ENCODE data around the gene TRIM54. TPM values are rescaled to one million over a fixed set of nuclear protein-coding genes. Genes with fewer than 3 reads are reported as not detected.

Gene TRIM54
- total RNA-seq, 4 donors from 2014 or later = 0.21 to 2.7 (median 1.3) TPM

DNA sequence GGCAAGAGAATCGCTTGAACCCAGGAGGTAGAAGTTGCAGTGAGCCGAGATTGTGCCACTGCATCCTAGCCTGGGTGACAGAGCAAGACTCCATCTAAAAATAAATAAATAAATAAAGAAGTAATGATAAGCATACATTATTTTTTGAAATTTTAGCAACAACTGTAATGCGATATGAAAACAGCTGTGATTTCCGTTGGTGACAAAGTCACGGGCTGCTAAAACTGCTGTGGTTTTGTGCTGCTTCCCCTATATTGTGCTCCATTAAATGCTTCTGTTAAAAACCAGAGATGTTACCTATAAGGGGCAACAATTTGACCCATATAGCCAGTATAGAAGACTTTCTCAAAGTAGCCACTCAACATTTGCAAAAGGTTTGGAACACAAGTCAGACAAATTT is 8.3 kb downstream of the TRIM54 start:
- no peaks in the 10 kb centered on the region for H3K9me3 ChIP-seq
- peaks cover 0 to 6% (median 0%) of the 10 kb centered on the region in 4 donors for H3K4me1 ChIP-seq
- peaks cover 0 to 20% of the 10 kb centered on the region in 2 donors for H3K27me3 ChIP-seq
- no peak for DNase-seq (ENCODE audit: low spot score in 2 of 2)
- no peak overlapping the region for H3K4me3 ChIP-seq
- 88 to 89% methylated on average over 5 of the region's 5 CpGs for WGBS, 2 donors
- H3K36me3 ChIP-seq = no peaks in the 10 kb centered on the region
- TF ChIP-seq POLR2A (IDR thresholded peaks at IDR 0.05) (no peak), EP300 (IDR thresholded peaks at IDR 0.05) (no peak)
- TF ChIP-seq, protein P1, sequence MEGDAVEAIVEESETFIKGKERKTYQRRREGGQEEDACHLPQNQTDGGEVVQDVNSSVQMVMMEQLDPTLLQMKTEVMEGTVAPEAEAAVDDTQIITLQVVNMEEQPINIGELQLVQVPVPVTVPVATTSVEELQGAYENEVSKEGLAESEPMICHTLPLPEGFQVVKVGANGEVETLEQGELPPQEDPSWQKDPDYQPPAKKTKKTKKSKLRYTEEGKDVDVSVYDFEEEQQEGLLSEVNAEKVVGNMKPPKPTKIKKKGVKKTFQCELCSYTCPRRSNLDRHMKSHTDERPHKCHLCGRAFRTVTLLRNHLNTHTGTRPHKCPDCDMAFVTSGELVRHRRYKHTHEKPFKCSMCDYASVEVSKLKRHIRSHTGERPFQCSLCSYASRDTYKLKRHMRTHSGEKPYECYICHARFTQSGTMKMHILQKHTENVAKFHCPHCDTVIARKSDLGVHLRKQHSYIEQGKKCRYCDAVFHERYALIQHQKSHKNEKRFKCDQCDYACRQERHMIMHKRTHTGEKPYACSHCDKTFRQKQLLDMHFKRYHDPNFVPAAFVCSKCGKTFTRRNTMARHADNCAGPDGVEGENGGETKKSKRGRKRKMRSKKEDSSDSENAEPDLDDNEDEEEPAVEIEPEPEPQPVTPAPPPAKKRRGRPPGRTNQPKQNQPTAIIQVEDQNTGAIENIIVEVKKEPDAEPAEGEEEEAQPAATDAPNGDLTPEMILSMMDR (IDR thresholded peaks at IDR 0.05) = no peak
- no peak overlapping the region for H3K27ac ChIP-seq

DNA sequence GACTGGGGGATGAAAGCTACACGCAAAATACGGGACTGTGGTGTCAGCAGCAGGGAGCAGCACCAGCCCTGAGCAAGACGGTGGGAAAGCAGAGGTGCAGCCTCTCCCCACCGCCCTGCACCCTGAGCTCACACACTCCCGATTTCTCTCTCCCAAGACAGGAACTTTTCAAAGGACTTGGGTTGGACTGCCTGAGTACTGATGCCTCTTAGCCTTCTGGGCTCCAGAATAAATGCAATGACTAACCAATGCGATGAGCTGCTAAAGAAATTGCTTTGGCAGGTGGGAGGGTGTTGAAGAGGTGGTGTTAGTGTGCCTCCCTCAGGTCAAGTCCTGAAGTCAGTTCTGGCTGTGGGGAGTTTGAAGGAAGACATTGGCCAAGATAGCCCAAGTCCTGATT is 9.6 kb downstream of the TRIM54 start:
- no peak overlapping the region for H3K4me3 ChIP-seq
- DNase-seq (ENCODE audit: low spot score in 2 of 2) = no peak
- 19 to 52% methylated on average over 6 of the region's 6 CpGs for WGBS, 2 donors
- no peak overlapping the region for H3K27ac ChIP-seq
- H3K36me3 ChIP-seq = no peaks in the 10 kb centered on the region
- TF ChIP-seq POLR2A (IDR thresholded peaks at IDR 0.05) (no peak), EP300 (IDR thresholded peaks at IDR 0.05) (no peak)
- TF ChIP-seq, protein P1 (IDR thresholded peaks at IDR 0.05) = no peak
- peaks cover 0 to 6% (median 0%) of the 10 kb centered on the region in 4 donors for H3K4me1 ChIP-seq
- no peaks in the 10 kb centered on the region for H3K9me3 ChIP-seq
- H3K27me3 ChIP-seq = peaks cover 0 to 20% of the 10 kb centered on the region in 2 donors

DNA sequence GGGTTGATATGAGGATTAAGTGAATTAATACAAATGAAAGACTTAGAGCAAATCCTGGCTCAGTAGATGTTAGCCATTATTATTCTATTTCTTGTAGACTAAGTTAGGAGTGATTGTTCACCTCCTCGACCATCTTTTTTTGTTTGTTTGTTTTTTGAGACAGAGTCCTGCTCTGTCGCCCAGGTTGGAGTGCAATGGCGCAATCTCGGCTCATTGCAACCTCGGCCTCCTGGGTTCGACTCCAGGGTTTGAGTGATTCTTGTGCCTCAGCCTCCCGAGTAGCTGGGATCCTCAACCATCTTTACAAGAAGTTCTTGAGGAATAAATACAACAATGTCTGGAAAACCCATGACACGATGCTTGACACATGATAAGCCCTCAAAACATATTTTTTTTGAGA is 12.7 kb downstream of the TRIM54 start:
- Histone ChIP-seq H3K27me3 (peaks cover 0 to 14% of the 10 kb centered on the region in 2 donors), H3K9me3 (no peaks in the 10 kb centered on the region), H3K4me1 (peaks cover 0 to 6% (median 0%) of the 10 kb centered on the region in 4 donors), H3K36me3 (no peaks in the 10 kb centered on the region), H3K27ac (no peak overlapping the region), H3K4me3 (no peak overlapping the region)
- TF ChIP-seq EP300 (IDR thresholded peaks at IDR 0.05) = no peak
- TF ChIP-seq POLR2A (IDR thresholded peaks at IDR 0.05) = no peak
- TF ChIP-seq, protein P1 (IDR thresholded peaks at IDR 0.05) = no peak
- 92% methylated on average over 8 of the region's 8 CpGs for WGBS, 2 donors
- no peak for DNase-seq (ENCODE audit: low spot score in 2 of 2)

DNA sequence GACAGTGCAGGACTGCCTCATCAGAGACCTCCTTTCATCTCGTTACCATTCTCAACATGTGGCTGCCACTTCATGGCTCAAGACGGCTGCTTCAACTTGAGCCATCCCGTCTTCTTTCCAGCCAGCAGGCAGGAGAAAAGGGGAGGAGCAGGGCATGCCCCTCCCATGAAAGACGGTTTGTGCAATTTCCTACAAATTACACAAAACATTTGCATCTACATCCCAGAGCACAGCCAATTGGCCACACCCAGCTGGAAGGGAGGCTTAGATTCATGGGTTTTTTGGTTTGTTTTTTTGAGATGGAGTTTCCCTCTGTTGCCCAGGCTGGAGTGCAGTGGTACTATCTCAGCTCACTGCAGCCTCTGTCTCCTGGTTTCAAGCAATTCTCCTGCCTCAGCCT is 14.3 kb downstream of the TRIM54 start:
- Histone ChIP-seq H3K4me3 (no peak overlapping the region), H3K27ac (no peak overlapping the region), H3K27me3 (peaks cover 0 to 1% of the 10 kb centered on the region in 2 donors), H3K4me1 (peaks cover 0 to 6% (median 0%) of the 10 kb centered on the region in 4 donors), H3K9me3 (no peaks in the 10 kb centered on the region), H3K36me3 (no peaks in the 10 kb centered on the region)
- TF ChIP-seq POLR2A (IDR thresholded peaks at IDR 0.05) (no peak), EP300 (IDR thresholded peaks at IDR 0.05) (no peak)
- TF ChIP-seq, protein P1 (IDR thresholded peaks at IDR 0.05) = no peak
- no peak for DNase-seq (ENCODE audit: low spot score in 2 of 2)
- 45 to 55% methylated on average over 4 of the region's 4 CpGs for WGBS, 2 donors

DNA sequence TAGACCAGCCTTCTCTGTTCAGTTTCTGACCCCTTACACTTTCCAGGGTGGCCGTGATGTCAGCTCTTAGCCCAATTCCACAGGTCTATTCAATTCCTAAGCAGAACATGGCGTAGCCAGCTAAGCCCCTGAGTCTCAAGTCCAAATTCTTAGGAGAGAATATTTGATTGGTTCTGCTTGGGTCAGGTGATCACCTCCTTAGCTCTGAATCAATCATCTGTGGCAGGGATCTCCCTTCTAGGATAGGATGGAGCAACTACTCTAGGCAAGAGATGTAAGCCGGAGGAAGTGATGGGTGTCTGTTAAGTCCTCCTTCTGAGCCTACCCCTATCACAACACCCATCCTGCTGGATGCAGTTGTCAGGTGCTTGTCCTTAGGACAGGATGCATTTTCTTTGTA is 15.0 kb downstream of the TRIM54 start:
- Histone ChIP-seq H3K4me1 (peaks cover 0 to 6% (median 0%) of the 10 kb centered on the region in 4 donors), H3K27me3 (no peaks in the 10 kb centered on the region), H3K9me3 (no peaks in the 10 kb centered on the region), H3K4me3 (no peak overlapping the region), H3K27ac (no peak overlapping the region), H3K36me3 (no peaks in the 10 kb centered on the region)
- no peak for DNase-seq (ENCODE audit: low spot score in 2 of 2)
- TF ChIP-seq POLR2A (IDR thresholded peaks at IDR 0.05) = no peak
- no peak for TF ChIP-seq EP300 (IDR thresholded peaks at IDR 0.05)
- TF ChIP-seq, protein P1 (IDR thresholded peaks at IDR 0.05) = no peak
- WGBS, 2 donors = 85 to 88% methylated on average over 3 of the region's 3 CpGs

Measured in tibial nerve (tissue), 4 donors.